Keratinocyte (primary cell): Measurements from ENCODE around the gene EBF4.

ENCODE experiments used
- CTCF ChIP-seq, 3 experiments: IDR thresholded peaks in 1 of 3; conservative IDR thresholded peaks in 1 of 3; optimal IDR thresholded peaks in 1 of 3; 2 replicates in 2 of 3; 3 replicates in 1 of 3; pipeline versions ENCODE3 to v1.5.1; 2011; ENCODE audit warnings: low read length in 3 of 3, mild to moderate bottlenecking in 3 of 3, moderate library complexity in 2 of 3, control low read depth in 1 of 3, inconsistent platforms in 1 of 3; ENCODE audit not compliant: insufficient read depth in 2 of 3; ENCODE audit errors: extremely low read depth in 1 of 3
- EZH2 ChIP-seq: IDR thresholded peaks from one replicate; pipeline ENCODE4 v1.6.1; 2012; ENCODE audit warnings: inconsistent platforms, mild to moderate bottlenecking, low read length, moderate library complexity

GRCh38 chr20:2696646-2697045 lies 4.1 kb downstream of the EBF4 start:
- TF ChIP-seq CTCF (optimal IDR thresholded peaks at IDR 0.05 in 1 of 3, IDR thresholded peaks at IDR 0.05 in 1 of 3, conservative IDR thresholded peaks at IDR 0.05 in 1 of 3; ENCODE audit: extremely low read depth in 1 of 3, insufficient read depth in 2 of 3, low read length in 3 of 3) (no peak), EZH2 (no peak)
